Smooth muscle cell (in vitro differentiated cells): Measurements from ENCODE around the gene SIX1. TPM values are rescaled to one million over a fixed set of nuclear protein-coding genes. Genes with fewer than 3 reads are reported as not detected.

Experiments
- DNase-seq: peaks from one replicate; lab custom pipeline; 2025; ENCODE audit not compliant: unreplicated experiment; lab: John Stamatoyannopoulos, UW
- H2AFZ ChIP-seq: fragments of 200-600 bp; sonication (generic); 2 replicates; pipeline ENCODE4 v1.6.0; 2016; ENCODE audit warnings: antibody characterized with exemption, low read depth, mild to moderate bottlenecking
- H3F3A ChIP-seq: fragments of 200-600 bp; sonication (generic); 2 replicates; pipeline ENCODE4 v1.6.0; 2017; ENCODE audit warnings: antibody characterized with exemption, low read depth
- H3K27ac ChIP-seq: fragments of 200-600 bp; sonication (generic); 2 replicates; pipeline ENCODE4 v1.5.1; 2016; ENCODE audit warnings: low read depth, mild to moderate bottlenecking
- H3K27me3 ChIP-seq: fragments of 200-600 bp; sonication (generic); 2 replicates; pipeline ENCODE4 v1.6.1; 2016; ENCODE audit warnings: low read depth, mild to moderate bottlenecking
- H3K36me3 ChIP-seq: fragments of 200-600 bp; sonication (generic); 2 replicates; pipeline ENCODE4 v1.5.1; 2016; ENCODE audit warnings: low read depth
- H3K4me1 ChIP-seq: fragments of 200-600 bp; sonication (generic); 2 replicates; pipeline ENCODE4 v1.5.1; 2016; ENCODE audit warnings: low read depth
- H3K4me2 ChIP-seq: fragments of 200-600 bp; sonication (generic); 2 replicates; pipeline ENCODE4 v1.6.0; 2016; ENCODE audit warnings: mild to moderate bottlenecking
- H3K4me3 ChIP-seq: fragments of 200-600 bp; sonication (generic); 2 replicates; pipeline ENCODE4 v1.5.1; 2016; ENCODE audit warnings: mild to moderate bottlenecking
- H3K79me2 ChIP-seq: fragments of 200-600 bp; sonication (generic); 2 replicates; pipeline ENCODE4 v1.6.0; 2016; ENCODE audit warnings: low read depth, mild to moderate bottlenecking
- H3K9ac ChIP-seq: fragments of 200-600 bp; sonication (generic); 2 replicates; pipeline ENCODE4 v1.6.0; 2016; ENCODE audit warnings: low read depth
- H3K9me3 ChIP-seq: fragments of 200-600 bp; sonication (generic); replicated peaks from 2 replicates; pipeline ENCODE4 v1.5.1; 2016; ENCODE audit warnings: low read depth
- H4K20me1 ChIP-seq: fragments of 200-600 bp; sonication (generic); 2 replicates; pipeline ENCODE4 v1.6.0; 2016; ENCODE audit warnings: low read depth
- WGBS: methylation state at CpG from one replicate; pipeline ENCODE4 v1.1.7; 2016; ENCODE audit warnings: low lambda C conversion rate; 5-methylcytosine and 5-hydroxymethylcytosine counted together
- polyA plus RNA-seq: library from polyadenylated mRNA; unstranded; fragments of >200 nt; fragmentation: Nextera tagmentation; extraction: Ambion mirVana; gene quantifications from 2 replicates; pipeline ENCODE4 v1.2.1, GENCODE V29; 2016
- total RNA-seq: library from RNA; depleted of rRNA; stranded (reverse); fragments of >200 nt; gene quantifications from 2 replicates; pipeline ENCODE4 v1.2.3, GENCODE V29; 2014
- TF ChIP-seq, protein P1 (sequence below): fragments of 200-600 bp; sonication (generic); IDR thresholded peaks from 2 replicates; pipeline ENCODE4 v1.5.1; 2017; ENCODE audit warnings: borderline replicate concordance, mild to moderate bottlenecking, antibody characterized with exemption; ENCODE audit not compliant: insufficient read depth, poor library complexity, severe bottlenecking

SIX1 gene
- total and polyA plus RNA-seq, 2 experiments from 2014 or later: not detected

DNA sequence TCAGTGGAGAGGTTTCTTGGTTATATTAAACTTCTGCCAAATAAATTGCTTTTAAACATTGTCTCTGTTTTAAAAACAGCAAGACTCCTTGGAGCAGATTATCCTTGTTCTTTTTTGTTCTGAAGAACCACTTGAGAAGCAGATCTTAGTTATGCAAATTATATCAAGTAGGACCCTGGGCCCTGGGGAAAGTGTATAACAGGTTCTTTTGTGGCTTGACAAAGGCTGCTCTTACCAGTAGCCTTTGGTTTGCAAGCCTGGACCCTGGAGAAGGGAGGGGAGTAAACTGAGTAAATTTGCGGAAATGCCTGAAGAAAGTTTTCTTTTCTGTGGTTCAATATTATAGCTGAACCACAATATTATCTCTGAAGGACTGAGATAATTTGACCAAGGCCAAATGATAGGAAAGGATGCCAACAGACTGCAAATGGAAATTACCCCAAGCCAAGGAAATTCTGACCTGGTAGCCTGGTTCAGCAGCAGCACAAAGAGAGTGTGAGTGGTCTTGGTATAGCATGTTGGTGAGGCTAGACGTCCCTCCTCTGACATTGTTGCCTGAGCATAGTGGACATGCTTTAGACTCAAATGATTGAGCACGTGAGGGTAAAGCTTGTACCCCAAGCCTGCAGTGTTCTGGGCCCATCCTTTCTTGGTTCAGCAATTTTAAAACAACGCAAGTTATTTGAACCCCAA lies 30.4 kb upstream of the SIX1 start:
- 82% methylated on average over 4 of the region's 4 CpGs for WGBS
- TF ChIP-seq, protein P1, sequence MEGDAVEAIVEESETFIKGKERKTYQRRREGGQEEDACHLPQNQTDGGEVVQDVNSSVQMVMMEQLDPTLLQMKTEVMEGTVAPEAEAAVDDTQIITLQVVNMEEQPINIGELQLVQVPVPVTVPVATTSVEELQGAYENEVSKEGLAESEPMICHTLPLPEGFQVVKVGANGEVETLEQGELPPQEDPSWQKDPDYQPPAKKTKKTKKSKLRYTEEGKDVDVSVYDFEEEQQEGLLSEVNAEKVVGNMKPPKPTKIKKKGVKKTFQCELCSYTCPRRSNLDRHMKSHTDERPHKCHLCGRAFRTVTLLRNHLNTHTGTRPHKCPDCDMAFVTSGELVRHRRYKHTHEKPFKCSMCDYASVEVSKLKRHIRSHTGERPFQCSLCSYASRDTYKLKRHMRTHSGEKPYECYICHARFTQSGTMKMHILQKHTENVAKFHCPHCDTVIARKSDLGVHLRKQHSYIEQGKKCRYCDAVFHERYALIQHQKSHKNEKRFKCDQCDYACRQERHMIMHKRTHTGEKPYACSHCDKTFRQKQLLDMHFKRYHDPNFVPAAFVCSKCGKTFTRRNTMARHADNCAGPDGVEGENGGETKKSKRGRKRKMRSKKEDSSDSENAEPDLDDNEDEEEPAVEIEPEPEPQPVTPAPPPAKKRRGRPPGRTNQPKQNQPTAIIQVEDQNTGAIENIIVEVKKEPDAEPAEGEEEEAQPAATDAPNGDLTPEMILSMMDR: no peak
- no peak overlapping the region for H3K9ac ChIP-seq
- H3K4me2 ChIP-seq: no peak overlapping the region
- no peaks in the 10 kb centered on the region for H3K9me3 ChIP-seq
- no peaks in the 10 kb centered on the region for H3F3A ChIP-seq
- H3K79me2 ChIP-seq: no peaks in the 10 kb centered on the region
- no peak overlapping the region for H2AFZ ChIP-seq
- DNase-seq: no peak
- H4K20me1 ChIP-seq: no peaks in the 10 kb centered on the region
- no peak overlapping the region for H3K4me3 ChIP-seq
- H3K4me1 ChIP-seq: peaks cover 8% of the 10 kb centered on the region
- H3K27me3 ChIP-seq: no peaks in the 10 kb centered on the region
- no peak overlapping the region for H3K27ac ChIP-seq
- H3K36me3 ChIP-seq: no peaks in the 10 kb centered on the region

DNA sequence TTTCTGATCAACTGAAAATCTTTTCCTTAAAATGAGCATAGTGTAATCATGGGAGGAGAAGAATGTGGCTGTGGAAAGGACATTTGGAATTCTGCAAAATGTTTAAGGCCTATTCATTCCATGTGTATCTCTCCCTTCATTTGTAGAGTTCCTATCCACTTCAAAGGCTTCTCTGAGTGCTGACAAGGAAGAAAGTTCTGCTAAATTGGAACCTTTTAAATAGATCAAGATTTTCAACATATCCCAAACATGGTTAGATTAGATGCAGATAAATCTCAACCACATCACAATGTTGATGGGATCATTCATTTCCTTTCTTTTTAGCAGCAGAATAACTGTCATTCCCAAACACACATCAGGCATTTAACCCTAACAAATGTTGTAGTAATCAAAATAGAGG lies 28.4 kb upstream of the SIX1 start:
- TF ChIP-seq, protein P1: no peak
- H2AFZ ChIP-seq: no peak overlapping the region
- H3K36me3 ChIP-seq: no peaks in the 10 kb centered on the region
- peaks cover 8% of the 10 kb centered on the region for H3K4me1 ChIP-seq
- no peaks in the 10 kb centered on the region for H4K20me1 ChIP-seq
- no peak overlapping the region for H3K9ac ChIP-seq
- H3K27me3 ChIP-seq: no peaks in the 10 kb centered on the region
- no peak for DNase-seq
- no peak overlapping the region for H3K4me3 ChIP-seq
- H3K27ac ChIP-seq: no peak overlapping the region
- H3F3A ChIP-seq: no peaks in the 10 kb centered on the region
- no peaks in the 10 kb centered on the region for H3K79me2 ChIP-seq
- no peak overlapping the region for H3K4me2 ChIP-seq
- H3K9me3 ChIP-seq: no peaks in the 10 kb centered on the region

DNA sequence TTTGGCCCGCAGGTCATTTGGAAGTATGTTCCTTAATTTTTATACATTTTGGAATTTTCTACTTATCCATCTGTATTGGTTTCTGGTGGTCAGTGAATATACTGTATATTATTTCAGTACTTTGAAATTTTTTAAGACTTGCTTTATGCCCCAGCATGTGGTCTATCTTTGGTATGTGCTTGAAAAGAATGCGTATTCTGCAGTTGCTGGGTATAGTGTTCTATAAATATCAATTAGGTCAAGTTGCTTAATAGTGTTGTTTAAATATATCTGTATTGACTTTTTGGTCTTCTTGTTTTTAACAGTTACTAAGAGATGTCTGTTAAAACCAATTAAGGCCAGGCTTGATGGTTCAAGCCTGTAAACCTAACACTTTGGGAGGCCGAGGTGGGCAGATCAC lies 21.7 kb upstream of the SIX1 start:
- no peak overlapping the region for H3K4me2 ChIP-seq
- H3K4me3 ChIP-seq: no peak overlapping the region
- no peak for DNase-seq
- H3K9ac ChIP-seq: no peak overlapping the region
- H3K9me3 ChIP-seq: no peaks in the 10 kb centered on the region
- no peak overlapping the region for H3K27ac ChIP-seq
- H3K79me2 ChIP-seq: no peaks in the 10 kb centered on the region
- no peaks in the 10 kb centered on the region for H3K4me1 ChIP-seq
- WGBS: 93% methylated on average over 3 of the region's 3 CpGs
- no peaks in the 10 kb centered on the region for H3K36me3 ChIP-seq
- H3F3A ChIP-seq: no peaks in the 10 kb centered on the region
- H4K20me1 ChIP-seq: no peaks in the 10 kb centered on the region
- no peaks in the 10 kb centered on the region for H3K27me3 ChIP-seq
- TF ChIP-seq, protein P1: no peak
- H2AFZ ChIP-seq: no peak overlapping the region
